ENCODE measurements around the gene KRTAP3-2.
"Not testable (repeated sequence)": the region's sequence is repeated elsewhere in the genome, so short reads cannot be mapped to it uniquely, and the experiment has no call there.

KRTAP3-2 gene

DNA sequence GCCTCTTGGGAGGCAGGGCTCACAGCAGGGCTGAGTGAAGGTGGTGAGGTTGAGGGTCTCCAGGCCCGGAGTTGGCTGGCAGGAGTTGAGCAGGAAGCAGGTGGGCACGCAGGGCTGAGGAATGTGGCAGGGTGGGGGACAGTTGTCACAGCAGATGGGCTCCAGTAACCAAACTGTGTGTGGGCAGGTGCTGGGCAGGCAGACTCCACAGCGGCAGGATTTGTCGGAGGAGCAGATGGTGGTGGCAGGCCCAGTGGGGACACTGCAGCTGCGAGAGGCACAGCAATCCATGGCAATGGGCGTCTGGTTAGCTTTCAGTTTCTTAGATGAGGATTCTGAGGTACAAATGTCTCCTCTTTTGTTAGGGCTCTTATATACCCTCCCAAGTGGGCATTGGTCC lies at the start of gene KRTAP3-2:
TSS of gene KRTAP3-2 (minus strand) at position 344 of the 400 bp plus-strand sequence. CDS start at position 291, 53 bp downstream.
- DNase-seq (ENCODE audit: low spot score), result not testable (repeated sequence)

DNA sequence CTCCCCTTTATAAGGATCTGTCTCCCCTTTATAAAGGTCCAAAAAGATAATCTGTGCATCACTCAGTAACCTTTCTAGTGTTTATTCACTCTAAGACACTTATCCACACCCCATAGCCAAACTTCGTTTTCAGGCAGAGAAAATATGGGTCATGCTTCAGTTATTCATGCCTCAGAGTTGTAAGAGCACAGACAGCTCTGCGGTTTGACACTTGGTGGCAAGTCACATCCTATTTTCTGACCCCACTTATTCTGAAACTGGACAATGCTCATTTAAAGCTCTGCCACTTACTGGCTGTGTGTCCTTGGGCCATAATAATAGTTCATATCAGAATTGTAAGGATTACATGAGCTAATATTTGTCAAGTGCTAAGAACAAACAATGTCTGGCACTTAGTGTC lies 49.4 kb upstream of the KRTAP3-2 start:
- no peak for DNase-seq (ENCODE audit: low spot score)

DNA sequence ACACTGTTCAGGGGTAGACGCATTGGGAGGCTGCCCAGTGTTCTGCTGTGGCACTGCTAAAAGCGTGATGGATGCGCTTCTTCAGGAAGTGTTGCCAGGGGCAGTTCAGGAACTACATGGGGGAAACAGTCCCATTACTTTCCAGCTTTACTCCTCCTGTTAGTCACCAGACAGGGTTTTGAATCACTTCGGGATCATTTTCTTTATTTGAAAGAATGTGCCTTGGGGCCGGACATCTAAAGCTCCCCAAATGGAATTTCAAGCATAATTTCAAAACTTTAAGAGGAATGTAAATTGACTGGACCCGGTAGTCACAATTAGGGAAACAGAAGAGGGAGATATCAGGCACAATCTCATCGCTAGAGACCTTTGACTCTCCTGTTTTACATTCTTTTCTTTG lies 48.7 kb upstream of the KRTAP3-2 start:
- DNase-seq (ENCODE audit: low spot score), result no peak

DNA sequence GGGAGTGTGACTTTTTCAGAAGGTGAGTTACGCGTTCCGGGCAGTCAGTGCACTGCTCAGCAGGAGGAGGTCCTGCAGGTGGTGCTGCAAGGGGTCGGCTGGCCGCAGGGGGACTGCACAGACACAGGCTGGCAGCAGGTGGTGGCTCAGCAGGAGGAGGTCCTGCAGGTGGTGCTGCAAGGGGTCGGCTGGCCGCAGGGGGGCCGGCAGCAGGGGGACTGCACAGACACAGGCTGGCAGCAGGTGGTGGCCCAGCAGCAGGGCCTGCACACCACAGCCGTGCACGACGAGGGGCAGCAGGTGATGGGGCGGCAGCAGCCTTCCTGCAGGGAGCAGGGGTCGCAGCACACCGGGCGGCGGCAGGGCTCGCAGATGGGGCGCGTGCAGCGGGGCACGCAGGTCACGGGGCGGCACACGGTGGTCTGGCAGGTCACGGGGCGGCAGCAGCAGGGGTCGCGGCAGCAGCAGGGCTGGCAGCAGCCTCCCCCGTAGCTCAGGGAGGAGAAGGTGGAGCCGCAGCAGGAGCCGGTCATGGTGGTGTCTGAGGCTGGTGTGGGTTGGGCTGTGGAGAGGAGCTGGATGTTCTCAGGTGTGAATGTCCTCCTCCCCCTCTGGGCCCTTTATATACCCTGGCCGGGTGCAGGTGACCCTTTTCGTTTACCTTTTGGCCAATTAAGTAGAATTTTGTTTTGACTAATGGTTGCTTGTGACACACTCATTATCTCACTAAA lies 47.2 kb upstream of the KRTAP3-2 start, which contains the start of gene KRTAP2-1:
TSS of gene KRTAP2-1 (minus strand) at position 582 of the 731 bp plus-strand sequence. CDS start at position 533, 49 bp downstream.
- not testable (repeated sequence) for DNase-seq (ENCODE audit: low spot score)

DNA sequence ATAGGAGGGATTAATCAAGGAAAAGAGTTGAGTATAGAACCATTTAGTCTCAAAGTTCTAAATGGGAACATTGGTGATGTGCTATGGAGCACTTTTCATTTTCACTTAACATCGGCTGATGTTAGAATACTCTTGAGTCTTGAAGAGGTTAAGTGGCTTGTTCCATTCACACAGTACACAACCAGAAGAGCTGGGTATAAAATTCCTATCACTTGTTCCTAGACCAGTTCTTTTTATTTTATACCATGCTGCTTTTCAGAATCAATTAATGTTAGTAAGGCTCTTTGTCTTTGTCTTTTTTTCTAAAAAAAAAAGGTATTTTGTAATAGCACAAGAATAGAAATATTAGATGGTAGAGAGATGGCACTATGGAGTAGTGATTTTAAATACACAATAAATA lies 43.2 kb upstream of the KRTAP3-2 start:
- no peak for DNase-seq (ENCODE audit: low spot score)

DNA sequence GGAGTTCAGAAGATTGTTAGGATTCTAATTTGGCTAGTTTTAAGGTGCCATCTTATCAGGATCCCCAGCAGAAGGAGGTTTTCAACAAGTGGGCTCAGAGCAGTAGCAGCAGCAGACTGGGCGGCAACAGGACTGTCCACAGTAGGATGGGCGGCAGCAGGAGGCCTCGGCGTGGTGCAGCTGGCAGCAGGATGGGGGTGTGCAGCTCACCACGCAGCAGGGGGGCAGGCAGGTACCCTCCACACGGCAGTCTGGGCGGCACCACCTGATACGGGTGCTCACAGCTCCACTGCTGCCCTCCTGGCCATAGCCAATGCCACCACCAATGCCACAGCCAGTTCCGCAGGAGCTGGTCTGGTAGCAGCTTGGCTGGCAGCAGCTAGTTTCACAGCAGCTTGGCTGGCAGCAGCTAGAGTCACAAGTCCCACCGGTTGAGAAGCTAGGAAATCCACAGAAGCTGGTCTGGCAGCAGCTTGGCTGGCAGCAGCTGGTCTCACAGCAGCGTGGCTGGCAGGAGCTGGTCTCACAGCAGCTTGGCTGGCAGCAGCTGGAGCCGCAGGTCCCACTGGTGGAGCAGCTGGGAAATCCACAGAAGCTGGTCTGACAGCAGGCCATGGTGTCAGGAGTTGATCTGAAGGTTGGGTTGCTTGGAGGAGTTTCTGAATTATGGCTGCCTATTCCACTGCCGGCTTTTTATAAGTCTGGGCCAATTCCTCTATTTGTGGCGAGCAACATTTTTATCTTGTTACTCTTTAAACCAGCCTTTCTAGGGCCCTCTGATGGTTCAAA lies 41.3 kb upstream of the KRTAP3-2 start, which contains the start of gene KRTAP1-1:
TSS of gene KRTAP1-1 (minus strand) at position 668 of the 789 bp plus-strand sequence. CDS start at position 615, 53 bp downstream.
- not testable (repeated sequence) for DNase-seq (ENCODE audit: low spot score)

DNA sequence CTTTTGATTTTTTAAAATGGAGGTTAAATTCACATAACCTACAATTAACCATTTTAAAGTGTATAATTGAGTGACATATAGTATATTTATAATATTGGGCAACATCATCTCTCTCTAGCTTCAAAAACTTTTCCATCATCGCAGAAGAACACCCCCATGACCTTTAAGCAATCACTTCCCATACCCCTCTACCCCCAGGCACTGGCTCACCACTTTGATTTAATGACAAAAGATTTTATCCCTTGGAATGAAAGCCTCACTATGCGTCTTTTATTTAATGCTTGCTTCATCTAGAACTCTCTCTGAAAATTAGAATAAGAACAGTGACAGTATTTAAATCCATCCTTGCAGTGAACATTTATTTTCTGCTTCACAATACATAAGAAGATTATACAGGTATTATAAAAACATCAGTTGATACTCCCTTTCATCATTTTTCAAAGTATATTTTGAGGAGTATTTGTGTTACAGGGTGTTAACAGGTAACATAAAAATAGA lies 38.2 kb upstream of the KRTAP3-2 start:
- no peak for DNase-seq (ENCODE audit: low spot score)

DNA sequence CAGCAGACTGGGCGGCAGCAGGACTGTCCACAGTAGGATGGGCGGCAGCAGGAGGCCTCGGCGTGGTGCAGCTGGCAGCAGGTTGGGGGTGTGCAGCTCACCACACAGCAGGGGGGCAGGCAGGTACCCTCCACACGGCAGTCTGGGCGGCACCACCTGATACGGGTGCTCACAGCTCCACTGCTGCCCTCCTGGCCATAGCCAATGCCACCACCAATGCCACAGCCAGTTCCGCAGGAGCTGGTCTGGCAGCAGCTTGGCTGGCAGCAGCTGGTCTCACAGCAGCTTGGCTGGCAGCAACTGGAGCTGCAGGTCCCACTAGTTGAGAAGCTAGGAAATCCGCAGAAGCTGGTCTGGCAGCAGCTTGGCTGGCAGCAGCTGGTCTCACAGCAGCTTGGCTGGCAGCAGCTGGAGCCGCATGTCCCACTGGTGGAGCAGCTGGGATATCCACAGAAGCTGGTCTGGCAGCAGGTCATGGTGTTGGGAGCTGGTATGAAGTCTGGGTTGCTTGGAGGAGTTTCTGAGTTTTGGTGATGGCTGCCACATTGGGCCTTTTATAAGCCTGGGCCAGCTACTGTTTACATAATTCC lies 34.7 kb upstream of the KRTAP3-2 start, which contains the start of gene KRTAP1-3:
TSS of gene KRTAP1-3 (minus strand) at position 529 of the 590 bp plus-strand sequence. CDS start at position 476, 53 bp downstream.
- DNase-seq (ENCODE audit: low spot score), result not testable (repeated sequence)

DNA sequence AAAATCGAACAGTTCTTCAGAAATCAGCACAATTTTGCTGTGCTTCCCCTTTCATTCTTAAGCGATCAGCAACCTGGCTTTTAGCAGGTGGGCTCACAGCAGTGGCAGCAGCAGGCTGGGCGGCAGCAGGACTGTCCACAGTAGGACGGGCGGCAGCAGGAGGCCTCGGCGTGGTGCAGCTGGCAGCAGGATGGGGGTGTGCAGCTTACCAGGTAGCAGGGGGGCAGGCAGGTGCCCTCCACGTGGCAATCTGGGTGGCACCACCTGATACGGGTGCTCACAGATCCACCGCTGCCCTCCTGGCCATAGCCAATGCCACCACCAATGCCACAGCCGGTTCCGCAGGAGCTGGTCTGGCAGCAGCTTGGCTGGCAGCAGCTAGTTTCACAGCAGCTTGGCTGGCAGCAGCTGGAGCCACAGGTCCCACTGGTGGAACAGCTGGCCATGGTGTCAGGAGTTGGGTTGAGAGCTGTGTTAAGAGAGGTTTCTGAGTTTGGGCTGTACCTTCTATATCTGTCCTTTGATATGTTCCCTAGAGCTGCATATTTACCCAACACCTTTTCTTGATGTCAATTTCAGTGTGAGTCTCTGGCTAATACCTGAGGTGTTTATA lies 30.0 kb upstream of the KRTAP3-2 start, which contains the start of gene KRTAP1-4:
TSS of gene KRTAP1-4 (minus strand) at position 563 of the 613 bp plus-strand sequence. CDS start at position 446, 117 bp downstream.
- DNase-seq (ENCODE audit: low spot score), result no peak

DNA sequence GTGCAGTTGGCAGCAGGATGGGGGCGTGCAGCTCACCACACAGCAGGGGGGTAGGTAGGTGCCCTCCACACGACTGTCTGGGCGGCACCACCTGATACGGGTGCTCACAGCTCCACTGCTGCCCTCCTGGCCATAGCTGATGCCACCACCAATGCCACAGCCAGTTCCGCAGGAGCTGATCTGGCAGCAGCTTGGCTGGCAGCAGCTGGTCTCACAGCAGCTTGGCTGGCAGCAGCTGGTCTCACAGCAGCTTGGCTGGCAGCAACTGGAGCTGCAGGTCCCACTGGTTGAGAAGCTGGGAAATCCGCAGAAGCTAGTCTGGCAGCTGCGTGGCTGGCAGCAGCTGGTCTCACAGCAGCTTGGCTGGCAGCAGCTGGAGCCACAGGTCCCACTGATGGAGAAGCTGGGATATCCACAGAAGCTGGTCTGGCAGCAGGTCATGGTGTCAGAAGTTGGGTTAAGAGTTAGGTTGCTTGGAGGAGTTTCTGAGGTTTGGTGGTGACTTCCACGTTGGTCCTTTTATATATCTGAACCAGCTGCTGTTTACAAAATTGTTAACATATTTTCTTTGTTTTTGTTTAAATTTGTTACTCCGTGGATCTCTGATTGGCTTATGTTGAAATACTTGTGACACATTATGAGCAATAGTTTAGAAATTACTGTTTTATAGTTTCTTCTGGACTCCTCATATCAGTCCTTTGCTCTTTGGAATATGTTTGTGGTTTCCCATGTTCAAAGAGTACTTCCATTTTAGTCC lies 27.2 kb upstream of the KRTAP3-2 start, which contains the start of gene KRTAP1-5:
TSS of gene KRTAP1-5 (minus strand) at position 494 of the 757 bp plus-strand sequence. CDS start at position 441, 53 bp downstream.
- DNase-seq (ENCODE audit: low spot score), result no peak

DNA sequence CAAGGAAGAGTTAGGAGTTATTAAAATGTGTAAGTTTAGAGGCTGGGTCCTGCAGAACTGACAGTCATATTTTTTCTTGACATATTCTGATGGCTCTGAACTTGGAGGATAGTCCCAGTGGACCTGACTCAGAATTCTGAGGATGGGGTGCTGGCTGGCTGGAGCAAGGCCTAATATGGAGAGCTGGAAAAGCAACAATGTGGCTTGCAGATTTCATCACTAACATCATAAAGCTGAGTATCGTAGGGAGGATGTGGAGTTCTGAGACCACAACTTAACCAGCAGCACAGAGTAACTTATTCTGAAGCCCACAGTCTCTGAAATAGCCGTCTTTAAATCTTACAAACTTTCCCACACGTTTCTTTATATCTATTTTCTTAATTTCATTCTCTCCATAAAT lies 25.0 kb upstream of the KRTAP3-2 start:
- DNase-seq (ENCODE audit: low spot score), result no peak

DNA sequence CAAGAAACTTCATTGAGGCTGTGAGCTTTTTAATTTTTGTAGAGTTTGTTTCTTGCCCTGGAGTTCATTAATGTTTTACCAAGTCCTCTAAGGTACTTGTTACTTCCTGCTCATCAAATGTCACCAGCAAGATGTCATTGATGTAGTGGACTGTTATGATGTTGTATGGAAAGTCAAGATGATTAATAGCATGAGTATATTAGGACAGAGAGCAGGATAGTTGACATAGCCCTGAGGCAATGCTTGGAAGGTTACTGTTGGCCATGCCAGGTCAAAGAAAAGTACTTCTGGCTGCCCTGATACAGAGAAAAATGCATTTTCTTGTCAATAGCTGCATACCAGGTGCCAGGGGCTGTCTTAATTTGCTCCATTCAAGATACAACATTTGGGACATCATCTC lies 20.6 kb upstream of the KRTAP3-2 start:
- no peak for DNase-seq (ENCODE audit: low spot score)

DNA sequence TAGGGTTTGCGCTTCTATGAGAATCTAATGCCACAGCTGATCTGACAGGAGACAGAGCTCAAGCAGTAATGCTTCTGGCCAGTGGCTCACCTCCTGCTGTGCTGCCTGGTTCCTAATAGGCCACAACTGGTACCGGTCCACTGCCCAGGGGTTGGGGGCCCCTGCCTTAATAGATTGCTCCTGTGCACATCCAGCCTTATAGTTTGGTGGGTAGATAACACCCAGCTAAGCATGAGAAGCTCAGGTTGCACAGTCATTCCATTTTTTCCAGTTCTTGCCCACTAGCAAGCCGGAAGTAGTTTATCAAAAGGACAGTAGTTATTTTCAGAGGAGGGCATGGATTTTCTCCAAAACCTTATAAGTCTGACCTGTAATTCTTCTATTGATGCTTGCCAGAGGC lies 19.7 kb upstream of the KRTAP3-2 start:
- DNase-seq (ENCODE audit: low spot score), result no peak

DNA sequence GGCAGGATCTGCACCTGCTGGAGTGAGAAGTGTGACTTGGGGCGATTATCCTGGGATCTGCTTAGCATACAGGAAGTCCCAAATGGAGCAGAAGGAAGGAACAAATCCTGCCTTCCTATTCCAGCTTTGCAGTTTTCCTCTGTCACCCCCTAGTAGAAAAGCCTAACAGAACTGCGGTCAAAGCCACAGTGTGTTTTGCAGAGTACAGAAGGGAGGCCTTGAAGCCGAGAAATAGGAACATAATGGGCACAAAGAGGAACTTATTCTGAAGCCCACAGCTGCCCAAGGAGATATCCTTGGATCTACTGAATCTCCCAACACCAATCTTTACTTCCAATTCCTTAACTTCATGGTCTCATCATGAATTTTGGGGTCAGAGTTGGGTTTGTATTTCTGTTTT lies 18.8 kb upstream of the KRTAP3-2 start:
- DNase-seq (ENCODE audit: low spot score), result no peak

DNA sequence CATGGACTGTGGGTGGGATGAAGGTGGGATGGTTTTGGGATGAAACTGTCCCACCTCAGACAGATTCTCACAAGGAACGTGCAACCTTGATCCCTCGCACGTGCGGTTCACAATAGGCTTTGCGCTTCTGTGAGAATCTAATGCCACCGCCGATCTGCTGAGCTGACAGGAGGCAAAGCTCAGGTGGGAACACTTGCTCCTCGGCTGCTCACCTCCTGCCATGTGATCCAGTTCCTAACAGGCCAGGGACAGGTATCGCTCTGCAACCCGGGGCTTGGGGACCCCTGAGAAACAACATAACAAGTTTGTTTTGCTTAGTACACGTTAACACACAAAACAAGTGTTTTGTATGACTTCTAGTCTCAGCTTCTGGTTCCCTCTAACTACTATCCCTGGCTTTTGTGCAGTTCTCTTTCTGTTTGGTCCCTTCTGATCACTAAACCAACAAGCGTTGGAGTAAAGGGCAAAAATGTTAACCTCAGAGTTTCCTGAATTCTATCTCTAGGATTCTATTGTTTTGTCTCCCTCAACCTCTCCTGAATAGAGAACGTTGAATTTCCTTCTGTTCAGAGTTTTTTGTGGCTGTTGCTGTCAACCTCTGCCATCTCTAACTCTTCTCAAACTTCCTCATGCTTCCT lies 17.0 kb upstream of the KRTAP3-2 start:
- DNase-seq (ENCODE audit: low spot score), result no peak

DNA sequence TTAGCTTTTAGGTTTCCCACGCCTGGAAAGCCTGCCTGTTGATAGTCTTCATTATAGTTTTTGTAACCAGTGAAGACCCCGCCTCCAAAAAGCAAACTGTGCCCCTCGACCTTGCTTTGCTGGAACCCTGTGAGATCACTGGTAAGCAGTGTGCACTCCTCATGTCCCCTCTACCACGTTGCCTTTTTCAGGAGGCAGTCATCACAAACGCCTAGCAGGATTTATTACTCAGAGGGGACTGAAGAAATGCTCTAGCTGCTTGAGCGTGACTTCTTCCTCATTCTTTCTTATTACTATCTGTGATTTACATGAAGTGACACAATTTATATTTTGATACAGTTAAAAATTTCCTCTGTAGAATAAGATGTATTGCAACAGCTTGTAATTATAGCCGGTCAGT lies 15.7 kb upstream of the KRTAP3-2 start:
- no peak for DNase-seq (ENCODE audit: low spot score)

DNA sequence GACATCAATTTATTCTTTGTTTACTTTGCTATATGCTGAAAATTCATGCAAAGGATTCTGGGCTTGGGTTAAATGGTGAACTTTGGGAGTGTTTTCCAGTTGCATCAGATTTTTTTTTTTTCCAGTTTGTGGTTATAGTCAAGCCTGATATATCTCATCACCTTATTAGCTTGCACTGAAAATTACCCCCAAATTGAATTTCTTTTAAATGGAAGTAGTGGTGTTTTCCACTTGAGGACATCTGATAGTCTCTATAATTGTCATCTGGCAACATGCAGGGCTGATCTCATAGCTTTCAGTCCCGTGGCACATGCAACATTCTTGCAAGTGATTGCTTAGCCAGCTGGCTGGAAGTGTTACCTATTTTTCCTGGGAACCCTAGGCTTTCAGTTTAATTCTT lies 13.9 kb upstream of the KRTAP3-2 start:
- no peak for DNase-seq (ENCODE audit: low spot score)

DNA sequence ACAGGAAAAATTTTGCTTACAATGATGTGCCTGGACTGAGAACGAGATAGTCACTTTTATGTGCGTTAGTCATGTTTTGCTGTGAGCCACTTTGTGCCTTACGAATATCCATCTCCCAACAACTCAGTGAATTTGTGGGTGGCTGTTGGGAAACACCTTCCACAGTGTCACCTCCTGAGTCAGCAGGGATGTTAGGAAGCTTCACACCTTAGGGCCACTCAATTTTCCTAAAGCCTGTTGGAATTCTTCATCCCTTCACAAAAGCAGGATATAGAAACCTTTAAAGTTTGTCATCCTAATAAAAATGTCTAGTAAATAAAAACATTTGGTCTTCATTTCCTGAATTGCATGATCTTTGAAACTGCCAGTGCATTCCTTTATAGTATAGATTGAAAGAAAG lies 13.5 kb upstream of the KRTAP3-2 start:
- DNase-seq (ENCODE audit: low spot score), result peak; percentile 45

DNA sequence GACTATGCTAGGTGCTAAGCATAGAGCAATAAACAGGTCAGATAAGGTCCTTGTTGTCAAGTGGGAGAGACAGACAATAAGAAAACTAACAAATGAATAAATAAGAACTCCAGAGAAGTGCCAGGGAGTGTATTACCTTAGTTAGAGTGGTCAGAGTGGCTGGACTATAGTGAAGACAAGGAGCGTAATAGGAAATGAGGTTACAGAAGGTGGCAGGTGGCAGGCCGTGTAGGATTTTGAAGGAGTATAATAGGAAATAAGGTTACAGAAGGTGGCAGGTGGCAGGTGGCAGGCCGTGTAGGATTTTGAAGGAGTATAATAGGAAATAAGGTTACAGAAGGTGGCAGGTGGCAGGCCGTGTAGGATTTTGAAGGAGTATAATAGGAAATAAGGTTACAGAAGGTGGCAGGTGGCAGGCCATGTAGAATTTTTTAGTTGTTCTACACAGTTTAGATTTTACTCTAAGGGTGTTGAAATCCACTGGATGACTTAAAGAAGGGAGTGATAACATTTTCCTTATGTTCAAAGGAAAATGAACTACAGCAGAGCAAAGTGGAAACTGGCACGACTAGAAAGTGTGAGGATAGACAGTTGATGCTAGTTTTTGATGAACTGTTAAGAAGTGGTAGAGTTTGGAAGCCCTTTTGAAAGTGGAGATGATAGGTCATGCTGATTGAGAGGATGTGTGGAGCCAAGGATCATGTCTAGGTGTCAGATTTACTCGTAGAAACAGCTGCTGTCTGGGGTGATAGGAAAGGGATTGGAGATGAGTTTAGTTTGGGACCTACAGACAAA lies 12.8 kb upstream of the KRTAP3-2 start:
- no peak for DNase-seq (ENCODE audit: low spot score)

Measured in LoVo (cell line).